GM12891 (cell line): ENCODE results near the gene RGS3.

Experiments
- POLR2A ChIP-seq: IDR thresholded peaks from 2 replicates; pipeline ENCODE4 v1.6.1; 2011; ENCODE audit warnings: low read depth, low read length, control low read depth
- POLR2AphosphoS5 ChIP-seq: IDR thresholded peaks from 2 replicates; pipeline ENCODE4 v1.6.1; 2011; ENCODE audit warnings: low read depth, low read length, control low read depth
- POU2F2 ChIP-seq: IDR thresholded peaks from 2 replicates; pipeline ENCODE4 v1.6.1; 2011; ENCODE audit warnings: low read depth, mild to moderate bottlenecking, control low read depth, low read length, moderate library complexity
- SPI1 ChIP-seq: IDR thresholded peaks from 2 replicates; pipeline ENCODE4 v1.6.1; 2011; ENCODE audit warnings: low read depth, low read length, control low read depth
- TAF1 ChIP-seq: IDR thresholded peaks from 2 replicates; pipeline ENCODE4 v1.6.1; 2011; ENCODE audit warnings: low read depth, low read length, control low read depth

- TF ChIP-seq POLR2A = no peak
- no peak for TF ChIP-seq POLR2AphosphoS5
- no peak for TF ChIP-seq SPI1
- no peak for TF ChIP-seq TAF1
- no peak for TF ChIP-seq POU2F2
Measured at GRCh38 chr9:113532809-113533190, 69.3 kb downstream of the RGS3 start.
